ENCODE results near the gene CDPF1.

DNA sequence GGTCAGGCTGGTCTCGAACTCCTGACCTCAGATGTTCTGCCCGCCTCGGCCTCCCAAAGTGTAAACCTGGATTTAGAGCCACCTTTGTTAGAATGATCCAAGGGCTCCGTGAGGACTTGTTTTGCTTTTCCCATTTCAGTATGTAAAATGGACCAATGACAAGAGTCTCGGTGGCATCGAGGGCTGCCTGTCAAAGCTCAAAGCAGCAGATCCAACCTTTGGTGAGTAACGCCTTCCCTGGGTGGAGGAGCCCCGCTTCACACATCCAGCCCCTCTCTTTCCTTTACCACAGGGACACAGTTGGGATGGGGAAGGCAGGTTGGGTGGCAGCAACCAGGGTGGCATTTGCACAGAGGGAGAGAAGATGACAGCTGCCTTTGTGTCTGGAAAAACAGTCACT lies 22.1 kb upstream of the CDPF1 start:
- TF ChIP-seq, protein P1, sequence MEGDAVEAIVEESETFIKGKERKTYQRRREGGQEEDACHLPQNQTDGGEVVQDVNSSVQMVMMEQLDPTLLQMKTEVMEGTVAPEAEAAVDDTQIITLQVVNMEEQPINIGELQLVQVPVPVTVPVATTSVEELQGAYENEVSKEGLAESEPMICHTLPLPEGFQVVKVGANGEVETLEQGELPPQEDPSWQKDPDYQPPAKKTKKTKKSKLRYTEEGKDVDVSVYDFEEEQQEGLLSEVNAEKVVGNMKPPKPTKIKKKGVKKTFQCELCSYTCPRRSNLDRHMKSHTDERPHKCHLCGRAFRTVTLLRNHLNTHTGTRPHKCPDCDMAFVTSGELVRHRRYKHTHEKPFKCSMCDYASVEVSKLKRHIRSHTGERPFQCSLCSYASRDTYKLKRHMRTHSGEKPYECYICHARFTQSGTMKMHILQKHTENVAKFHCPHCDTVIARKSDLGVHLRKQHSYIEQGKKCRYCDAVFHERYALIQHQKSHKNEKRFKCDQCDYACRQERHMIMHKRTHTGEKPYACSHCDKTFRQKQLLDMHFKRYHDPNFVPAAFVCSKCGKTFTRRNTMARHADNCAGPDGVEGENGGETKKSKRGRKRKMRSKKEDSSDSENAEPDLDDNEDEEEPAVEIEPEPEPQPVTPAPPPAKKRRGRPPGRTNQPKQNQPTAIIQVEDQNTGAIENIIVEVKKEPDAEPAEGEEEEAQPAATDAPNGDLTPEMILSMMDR (optimal IDR thresholded peaks at IDR 0.05 in 1 of 3, IDR thresholded peaks at IDR 0.05 in 1 of 3, conservative IDR thresholded peaks at IDR 0.05 in 1 of 3; ENCODE audit: extremely low read depth in 1 of 3, insufficient read depth in 2 of 3, low read length in 3 of 3), result no peak
- TF ChIP-seq EZH2 (IDR thresholded peaks at IDR 0.05; ENCODE audit: low read length), result no peak

Measured in keratinocyte (primary cell).